Measurements from ENCODE around the gene MARK3. TPM values are rescaled to one million over a fixed set of nuclear protein-coding genes. Genes with fewer than 3 reads are reported as not detected.

Gene MARK3
- total and polyA plus RNA-seq, 2 of the 13 experiments (the other 11 are each of a cell fraction or from before 2014, with no cell fraction given), result 47.7 to 56.6 TPM

GRCh38 chr14:103361867-103362266 lies 23.3 kb upstream of the MARK3 start (continued):
- TF ChIP-seq AHDC1 (CRISPR knock-in tag; IDR thresholded peaks at IDR 0.05; ENCODE audit: borderline replicate concordance) (no peak), ZNF501 (CRISPR knock-in tag; IDR thresholded peaks at IDR 0.05) (no peak), ZNF790 (CRISPR knock-in tag; IDR thresholded peaks at IDR 0.05; ENCODE audit: borderline replicate concordance) (no peak), NBN (conservative IDR thresholded peaks at IDR 0.05) (no peak), CCAR2 (optimal IDR thresholded peaks at IDR 0.05; ENCODE audit: low read depth, low read length) (no peak), CREB1 (IDR thresholded peaks at IDR 0.05) (no peak), CREB1 (CRISPR knock-in tag; IDR thresholded peaks at IDR 0.05) (no peak), GATAD2A (CRISPR knock-in tag; IDR thresholded peaks at IDR 0.05) (peak; percentile 68), RXRB (CRISPR knock-in tag; IDR thresholded peaks at IDR 0.05; ENCODE audit: borderline replicate concordance) (peak; percentile 43; the same call in 1 of the 2 replicates), TFAP4 (IDR thresholded peaks at IDR 0.05; ENCODE audit: borderline replicate concordance, low read depth) (no peak), DPF2 (CRISPR knock-in tag; IDR thresholded peaks at IDR 0.05; ENCODE audit: borderline replicate concordance, low read depth) (no peak), THRA (CRISPR knock-in tag; IDR thresholded peaks at IDR 0.05; ENCODE audit: borderline replicate concordance) (no peak), FOSL2 (CRISPR knock-in tag; IDR thresholded peaks at IDR 0.05) (peak; percentile 98), FOSL1 (CRISPR knock-in tag; IDR thresholded peaks at IDR 0.05; ENCODE audit: borderline replicate concordance) (peak; percentile 68; the same call in 1 of the 2 replicates), ZFP36L1 (CRISPR knock-in tag; IDR thresholded peaks at IDR 0.05) (no peak), CTCF (CRISPR knock-in tag; IDR thresholded peaks at IDR 0.05) (no peak), ZNF17 (CRISPR knock-in tag; IDR thresholded peaks at IDR 0.05) (no peak), ZBTB21 (CRISPR knock-in tag; IDR thresholded peaks at IDR 0.05) (no peak), ELF4 (CRISPR knock-in tag; IDR thresholded peaks at IDR 0.05; ENCODE audit: borderline replicate concordance) (no peak), SMC3 (IDR thresholded peaks at IDR 0.05; ENCODE audit: low read length) (no peak), ZNF224 (CRISPR knock-in tag; IDR thresholded peaks at IDR 0.05) (no peak), IKZF5 (CRISPR knock-in tag; IDR thresholded peaks at IDR 0.05) (no peak)
